CD4-positive, alpha-beta T cell treated with Interleukin-15 for 4 hours (primary cell): Measurements from ENCODE around the gene SLC15A1.
A peak's percentile ranks its signal among the peaks of the same experiment; 100 is the strongest.
"Not testable (repeated sequence)": the region's sequence is repeated elsewhere in the genome, so short reads cannot be mapped to it uniquely, and the experiment has no call there.

Experiments
- DNase-seq: peaks from one replicate; pipeline ENCODE4 v3.0.0-alpha.2; 2020; ENCODE audit warnings: low spot score

SLC15A1 gene

GRCh38 chr13:98656223-98656622, 96.2 kb downstream of the SLC15A1 start:
- no peak for DNase-seq

GRCh38 chr13:98653463-98653985, 98.9 kb downstream of the SLC15A1 start:
- DNase-seq: peak; percentile 74

GRCh38 chr13:98652721-98653462, 99.6 kb downstream of the SLC15A1 start:
- DNase-seq: no peak

GRCh38 chr13:98652276-98652675, 100.2 kb downstream of the SLC15A1 start:
- DNase-seq: no peak

GRCh38 chr13:98651744-98652143, 100.7 kb downstream of the SLC15A1 start:
- no peak for DNase-seq

- no peak for DNase-seq
Measured at GRCh38 chr13:98650396-98651107, 101.9 kb downstream of the SLC15A1 start.

- DNase-seq: no peak
Measured at GRCh38 chr13:98649861-98650260, 102.6 kb downstream of the SLC15A1 start.

GRCh38 chr13:98648686-98649085, 103.8 kb downstream of the SLC15A1 start:
- no peak for DNase-seq

GRCh38 chr13:98648141-98648540, 104.3 kb downstream of the SLC15A1 start:
- no peak for DNase-seq

- no peak for DNase-seq
Measured at GRCh38 chr13:98647121-98647520, 105.4 kb downstream of the SLC15A1 start.

GRCh38 chr13:98643479-98643878, 109.0 kb downstream of the SLC15A1 start:
- no peak for DNase-seq

- no peak for DNase-seq
Measured at GRCh38 chr13:98641075-98641474, 111.4 kb downstream of the SLC15A1 start.

- DNase-seq: not testable (repeated sequence)
Measured at GRCh38 chr13:98639785-98640184, 112.7 kb downstream of the SLC15A1 start.

- not testable (repeated sequence) for DNase-seq
Measured at GRCh38 chr13:98638352-98638751, 114.1 kb downstream of the SLC15A1 start.
